ENCODE data around the gene PPFIA2. TPM values are rescaled to one million over a fixed set of nuclear protein-coding genes. Genes with fewer than 3 reads are reported as not detected.

The PPFIA2 gene
- total RNA-seq, 1 donor, result 4.9 TPM

DNA sequence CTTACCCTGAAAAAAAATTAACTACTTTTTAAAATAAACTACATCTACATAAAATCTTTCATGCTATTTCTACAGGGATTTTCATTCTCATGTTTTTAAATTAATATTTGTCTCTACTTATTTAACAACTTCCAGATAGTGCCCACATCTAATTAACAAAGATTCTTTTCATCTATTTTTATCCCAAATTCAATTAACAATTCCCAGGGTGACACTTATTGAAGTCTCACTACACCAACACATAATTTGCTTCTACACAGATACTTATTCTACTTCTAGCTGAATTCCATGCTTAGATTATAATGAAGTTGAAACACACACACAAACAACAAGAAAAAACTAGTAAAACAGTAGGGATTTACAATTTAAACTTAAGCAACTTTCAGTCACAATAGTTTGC is 344.7 kb downstream of the PPFIA2 start:
- TF ChIP-seq, protein P1, sequence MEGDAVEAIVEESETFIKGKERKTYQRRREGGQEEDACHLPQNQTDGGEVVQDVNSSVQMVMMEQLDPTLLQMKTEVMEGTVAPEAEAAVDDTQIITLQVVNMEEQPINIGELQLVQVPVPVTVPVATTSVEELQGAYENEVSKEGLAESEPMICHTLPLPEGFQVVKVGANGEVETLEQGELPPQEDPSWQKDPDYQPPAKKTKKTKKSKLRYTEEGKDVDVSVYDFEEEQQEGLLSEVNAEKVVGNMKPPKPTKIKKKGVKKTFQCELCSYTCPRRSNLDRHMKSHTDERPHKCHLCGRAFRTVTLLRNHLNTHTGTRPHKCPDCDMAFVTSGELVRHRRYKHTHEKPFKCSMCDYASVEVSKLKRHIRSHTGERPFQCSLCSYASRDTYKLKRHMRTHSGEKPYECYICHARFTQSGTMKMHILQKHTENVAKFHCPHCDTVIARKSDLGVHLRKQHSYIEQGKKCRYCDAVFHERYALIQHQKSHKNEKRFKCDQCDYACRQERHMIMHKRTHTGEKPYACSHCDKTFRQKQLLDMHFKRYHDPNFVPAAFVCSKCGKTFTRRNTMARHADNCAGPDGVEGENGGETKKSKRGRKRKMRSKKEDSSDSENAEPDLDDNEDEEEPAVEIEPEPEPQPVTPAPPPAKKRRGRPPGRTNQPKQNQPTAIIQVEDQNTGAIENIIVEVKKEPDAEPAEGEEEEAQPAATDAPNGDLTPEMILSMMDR (IDR thresholded peaks at IDR 0.05; ENCODE audit: insufficient read depth, low read length), result no peak
- H3K4me3 ChIP-seq (ENCODE audit: low read depth, low read length), result no peak overlapping the region

DNA sequence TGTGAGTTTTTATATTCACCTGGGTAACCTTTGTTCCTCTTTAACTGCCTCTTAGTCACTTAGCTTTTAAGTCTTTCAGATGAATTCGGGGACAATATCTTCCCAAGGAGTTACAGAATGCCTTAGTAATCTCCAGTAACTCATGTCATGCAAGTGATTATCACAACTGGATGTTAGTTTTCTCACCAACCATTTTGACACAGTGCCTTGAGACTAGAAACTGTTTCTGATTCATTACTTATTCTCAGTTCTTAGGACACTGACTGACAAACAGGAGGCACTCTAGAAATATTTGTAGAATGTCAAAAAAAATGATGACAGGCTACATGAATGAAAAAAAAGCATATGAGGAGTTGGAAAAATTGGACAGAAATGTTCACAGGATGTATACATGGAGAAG is 346.2 kb downstream of the PPFIA2 start:
- TF ChIP-seq, protein P1 (IDR thresholded peaks at IDR 0.05; ENCODE audit: insufficient read depth, low read length), result no peak
- DNase-seq (ENCODE audit: low read depth), result no peak
- H3K4me3 ChIP-seq (ENCODE audit: low read depth, low read length), result no peak overlapping the region

More for the DNA sequence above, 344.7 kb downstream of the PPFIA2 start:
- DNase-seq (ENCODE audit: low read depth), result no peak

DNA sequence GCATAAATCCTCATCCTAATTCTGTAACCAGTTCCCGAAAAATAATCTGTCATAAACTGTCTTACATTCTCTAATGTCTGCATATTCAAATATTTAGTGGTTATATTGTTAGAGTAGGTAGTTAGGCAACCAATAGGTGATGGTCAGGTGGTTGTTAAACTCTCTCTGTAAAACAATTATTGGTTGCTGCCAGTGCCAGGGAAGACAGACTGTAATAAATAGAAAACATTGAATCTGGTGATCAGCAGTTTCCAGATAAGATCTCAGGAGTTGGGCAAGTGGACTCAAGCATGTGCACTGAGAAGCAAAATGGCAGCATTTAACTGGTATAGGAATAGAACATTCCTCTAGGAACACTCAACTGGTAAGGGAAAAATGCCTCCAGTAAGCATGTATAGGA is 355.8 kb downstream of the PPFIA2 start:
- TF ChIP-seq, protein P1 (IDR thresholded peaks at IDR 0.05; ENCODE audit: insufficient read depth, low read length), result no peak
- DNase-seq (ENCODE audit: low read depth), result no peak
- H3K4me3 ChIP-seq (ENCODE audit: low read depth, low read length), result no peak overlapping the region

DNA sequence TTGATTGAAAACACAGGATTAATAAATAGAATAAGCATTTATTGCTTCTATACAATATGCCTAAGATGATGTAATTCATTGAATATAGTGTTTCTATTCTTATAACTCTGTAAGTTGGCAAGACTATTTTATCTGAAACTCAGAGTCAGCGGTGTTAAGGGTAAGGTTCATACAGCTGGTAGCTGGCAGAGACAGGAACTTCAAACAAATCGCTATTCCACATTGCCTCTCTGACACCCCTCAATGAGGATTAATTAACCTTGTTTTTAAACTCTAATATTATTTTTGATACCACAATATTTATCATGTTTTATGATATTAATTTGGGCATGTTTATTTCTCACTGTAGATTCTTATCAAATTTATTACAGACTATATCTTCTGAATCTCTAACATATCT is 357.9 kb downstream of the PPFIA2 start:
- no peak overlapping the region for H3K4me3 ChIP-seq (ENCODE audit: low read depth, low read length)
- TF ChIP-seq, protein P1 (IDR thresholded peaks at IDR 0.05; ENCODE audit: insufficient read depth, low read length), result no peak
- DNase-seq (ENCODE audit: low read depth), result no peak

DNA sequence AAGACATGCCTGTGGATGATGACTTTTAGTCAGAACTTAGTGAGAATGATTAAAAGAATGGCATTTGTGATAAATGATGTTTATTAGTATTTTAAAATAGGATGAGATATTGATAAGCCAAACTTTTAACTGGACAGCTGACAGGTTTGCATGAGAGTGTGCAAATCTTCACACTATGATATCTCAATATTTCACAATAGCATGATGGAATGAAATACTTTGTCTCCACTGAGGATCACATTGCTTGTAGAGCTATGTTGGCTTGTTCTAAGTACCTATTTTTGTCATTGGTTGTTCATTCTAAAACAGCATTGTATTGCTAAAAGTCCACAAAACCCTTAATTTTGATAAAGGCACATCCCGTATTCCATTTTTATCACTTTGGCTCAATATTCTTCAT is 359.1 kb downstream of the PPFIA2 start:
- no peak overlapping the region for H3K4me3 ChIP-seq (ENCODE audit: low read depth, low read length)
- TF ChIP-seq, protein P1 (IDR thresholded peaks at IDR 0.05; ENCODE audit: insufficient read depth, low read length), result no peak
- no peak for DNase-seq (ENCODE audit: low read depth)

DNA sequence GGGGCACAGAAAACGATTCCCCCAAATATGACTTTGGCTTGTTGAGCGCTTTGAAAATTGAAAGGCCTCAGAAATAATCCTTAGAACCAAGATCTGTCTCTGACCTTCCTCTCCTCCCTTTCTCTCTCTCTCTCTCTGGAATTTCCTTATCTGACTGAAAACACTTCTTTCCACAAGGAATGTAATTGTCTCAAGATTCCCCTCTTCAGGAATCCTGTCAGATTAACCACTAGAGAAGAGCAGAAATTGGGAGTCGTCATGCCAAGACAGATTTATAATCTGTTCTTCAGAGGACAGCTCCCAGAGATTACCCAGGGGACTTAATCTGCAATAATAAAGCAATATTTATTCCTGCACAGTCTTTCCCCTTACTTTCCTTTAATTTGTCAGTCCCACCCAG is 363.7 kb downstream of the PPFIA2 start:
- TF ChIP-seq, protein P1 (IDR thresholded peaks at IDR 0.05; ENCODE audit: insufficient read depth, low read length), result no peak
- no peak overlapping the region for H3K4me3 ChIP-seq (ENCODE audit: low read depth, low read length)
- no peak for DNase-seq (ENCODE audit: low read depth)

DNA sequence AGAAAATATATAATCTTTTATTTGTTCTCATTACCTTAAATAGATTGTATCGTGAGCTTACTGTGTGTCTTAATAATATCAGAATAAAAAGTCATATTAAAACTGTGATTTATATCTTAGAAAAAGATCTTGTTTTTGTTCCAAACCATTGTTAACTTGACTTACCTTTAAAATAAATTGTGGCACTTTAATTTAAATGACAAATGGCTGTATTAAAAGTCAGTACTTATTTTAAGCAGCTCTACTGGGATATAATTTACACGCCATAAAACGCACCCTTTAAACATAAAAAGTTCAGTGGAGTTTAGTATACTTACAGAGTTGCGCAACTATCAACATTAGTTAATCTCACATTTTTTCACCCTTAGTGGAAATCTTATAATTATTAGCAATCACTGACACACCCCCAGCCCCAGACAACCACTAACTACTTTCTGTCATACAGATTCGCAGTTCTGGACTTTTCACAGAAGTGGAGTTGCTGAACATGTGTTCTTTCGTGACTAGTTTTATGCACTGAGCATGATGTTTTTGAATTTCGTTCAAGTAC is 369.5 kb downstream of the PPFIA2 start:
- DNase-seq (ENCODE audit: low read depth), result no peak
- TF ChIP-seq, protein P1 (IDR thresholded peaks at IDR 0.05; ENCODE audit: insufficient read depth, low read length), result no peak
- H3K4me3 ChIP-seq (ENCODE audit: low read depth, low read length), result no peak overlapping the region

Data from fibroblast of the aortic adventitia (primary cell).